HG02571 (cell line): ENCODE measurements around the gene NT5DC1.
"Not testable (repeated sequence)": the region's sequence is repeated elsewhere in the genome, so short reads cannot be mapped to it uniquely, and the experiment has no call there.

Experiments used
- ATAC-seq: cut with Tn5 transposase; IDR thresholded peaks from one replicate; pipeline ENCODE4 v1.9.1; 2021; ENCODE audit warnings: mild to moderate bottlenecking, moderate library complexity; ENCODE audit not compliant: unreplicated experiment

Gene NT5DC1

DNA sequence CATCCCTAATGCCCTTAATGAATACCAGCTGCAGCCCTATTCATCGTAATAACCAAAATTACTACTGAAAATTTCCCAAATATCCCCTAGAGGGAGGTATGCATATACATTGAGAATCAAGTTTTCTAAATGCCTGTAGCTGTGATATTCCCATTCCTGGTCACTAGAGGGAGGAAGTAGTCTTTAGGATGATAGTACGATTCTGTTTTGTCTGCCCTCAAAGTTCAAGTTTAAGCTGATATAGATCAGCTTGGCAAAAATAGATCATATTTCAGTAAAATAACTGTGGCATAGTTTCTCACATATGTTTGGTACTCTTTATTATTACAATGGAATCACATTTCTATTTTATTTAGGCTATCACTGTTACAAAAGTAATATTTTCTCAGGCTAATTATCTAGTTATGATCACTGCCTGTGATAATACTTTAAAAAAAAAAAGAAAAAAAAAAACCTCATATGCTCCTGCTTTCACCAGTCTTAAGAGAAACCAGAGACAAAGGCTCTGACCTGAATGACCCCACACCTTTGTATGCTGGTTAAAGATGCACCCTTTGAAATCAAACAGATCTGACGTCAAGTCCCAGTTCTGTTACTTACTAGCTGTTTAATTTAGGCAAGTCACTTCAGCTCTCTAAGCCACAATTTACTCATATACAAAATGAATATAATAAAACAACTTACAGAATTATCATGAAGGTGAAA, 168.1 kb downstream of the NT5DC1 start:
- peak; percentile 80 for ATAC-seq

DNA sequence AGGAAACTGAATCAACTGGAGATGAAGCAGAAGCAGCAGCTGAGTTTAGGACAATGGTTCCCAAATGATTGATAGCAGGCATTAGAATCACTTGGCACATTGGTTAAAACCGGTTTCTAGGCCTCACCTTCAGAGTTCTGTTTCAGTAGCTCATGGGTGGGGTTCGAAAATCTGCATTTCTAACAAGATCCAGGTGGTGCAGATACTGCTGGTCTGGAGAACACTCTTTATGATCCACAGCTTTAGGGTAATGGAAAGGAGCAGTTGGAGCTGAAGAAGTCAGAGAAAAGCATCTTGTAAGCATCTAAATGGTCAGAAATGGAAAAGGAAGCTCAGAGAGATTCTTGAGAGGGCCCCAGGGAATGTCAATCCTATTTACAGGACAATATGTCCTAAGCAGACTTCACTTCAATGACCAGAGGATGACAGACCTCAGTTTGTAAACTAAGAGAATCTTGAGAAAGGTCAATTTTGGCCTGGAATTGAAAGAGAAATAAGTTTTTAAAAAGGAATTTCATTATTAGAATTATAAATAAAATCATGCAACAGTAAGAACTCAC, 170.6 kb downstream of the NT5DC1 start:
- no peak for ATAC-seq

GRCh38 chr6:116277124-116277523, 176.5 kb downstream of the NT5DC1 start:
- ATAC-seq = no peak

DNA sequence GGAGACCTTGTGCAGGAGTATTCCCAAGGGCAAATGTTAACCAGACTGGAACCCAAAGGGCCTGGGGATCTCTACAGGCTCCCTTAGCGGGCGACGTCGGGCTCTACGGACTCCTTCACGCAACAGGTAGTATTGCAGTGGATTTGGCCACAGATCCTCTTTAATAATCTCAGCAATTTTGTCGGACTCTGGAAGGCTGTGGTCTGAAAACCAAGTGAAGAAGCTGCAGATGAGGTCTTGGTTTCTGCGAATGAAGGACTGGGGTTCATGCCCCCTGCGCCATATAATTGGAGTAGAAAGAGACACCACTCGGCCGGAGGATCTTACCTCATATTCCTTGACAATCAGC, 177.8 kb downstream of the NT5DC1 start:
- ATAC-seq = no peak

DNA sequence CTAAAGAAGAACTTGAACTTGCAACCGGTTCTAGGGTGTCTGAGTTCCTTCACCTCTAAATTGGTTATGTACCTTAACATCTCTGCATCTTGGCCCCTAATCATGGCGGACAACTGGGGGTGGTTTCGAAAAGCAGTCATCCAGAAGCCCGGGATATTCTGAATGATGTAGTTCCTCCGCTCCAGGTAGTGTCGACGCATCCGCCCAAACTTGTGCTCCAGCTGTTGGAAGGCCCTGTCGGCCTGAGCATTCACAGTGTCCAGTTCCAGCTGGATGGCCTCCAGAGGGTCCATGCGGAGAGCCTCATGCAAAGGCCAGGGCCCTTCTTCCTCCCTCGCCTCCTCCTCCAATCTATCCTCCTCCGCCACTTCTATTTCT, 178.2 kb downstream of the NT5DC1 start:
- peak; percentile 3 for ATAC-seq

- ATAC-seq = peak; percentile 95
Measured at GRCh38 chr6:116279232-116280160, 178.8 kb downstream of the NT5DC1 start, which contains the start of gene TSPYL1. TSPYL1 (minus strand) TSS chr6:116279930; CDS start chr6:116279830, 100 bp downstream.

DNA sequence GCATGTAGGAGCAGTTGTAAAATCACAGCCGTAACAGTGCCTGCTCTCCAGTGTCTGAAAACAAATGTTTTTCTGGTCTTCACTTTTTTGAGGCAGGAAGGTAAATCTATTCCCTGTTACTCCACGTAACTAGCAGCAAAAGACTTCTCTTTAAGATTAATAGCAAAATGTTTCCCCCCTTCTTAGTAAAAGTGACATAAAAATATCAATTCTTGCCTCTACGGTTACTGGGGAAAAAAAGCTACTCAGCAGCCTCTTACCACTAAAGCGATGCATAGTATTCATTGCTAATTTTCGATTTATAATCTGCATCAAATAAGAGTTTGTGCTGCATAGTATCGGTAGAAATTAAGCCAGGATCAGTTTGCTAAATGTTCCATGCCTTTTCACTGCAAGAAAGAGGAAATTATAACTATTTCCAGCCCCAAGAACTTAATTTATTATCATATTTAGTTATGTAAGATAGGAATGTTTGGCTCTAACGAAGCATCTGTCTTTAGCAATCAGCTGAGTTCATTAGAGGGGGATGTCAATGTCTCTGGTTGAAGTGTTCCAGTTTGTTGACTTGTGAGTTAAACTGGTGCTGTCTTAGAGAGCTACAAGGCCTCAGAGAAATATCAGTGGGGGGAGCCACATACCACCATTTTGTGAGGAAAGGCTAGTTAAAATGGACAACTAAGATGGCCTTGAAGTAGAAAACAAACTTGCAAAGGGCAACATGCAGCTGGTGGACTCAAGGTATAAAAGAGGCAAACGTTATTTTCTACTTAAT, 179.7 kb downstream of the NT5DC1 start:
- ATAC-seq = no peak

- no peak for ATAC-seq
Measured at GRCh38 chr6:116280933-116281316, 180.3 kb downstream of the NT5DC1 start.

DNA sequence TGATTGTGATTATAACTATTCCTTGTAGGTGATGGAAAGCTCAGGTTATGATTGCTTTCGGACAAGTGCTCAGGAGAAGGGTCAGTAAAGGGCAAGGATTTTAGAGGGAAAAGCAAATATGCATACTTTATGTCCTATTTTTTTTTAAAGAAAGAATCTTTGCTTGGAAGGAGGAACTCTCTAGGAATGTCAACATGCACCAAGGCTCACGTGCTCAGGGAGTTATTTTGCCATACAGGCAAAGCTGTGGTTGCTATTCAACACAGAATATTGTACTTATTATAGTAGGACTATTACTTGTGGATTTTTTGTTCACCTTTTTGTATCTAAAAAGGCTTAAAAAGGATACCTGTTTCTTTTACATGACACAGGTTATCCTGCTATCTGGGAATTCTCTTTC, 182.0 kb downstream of the NT5DC1 start:
- no peak for ATAC-seq

DNA sequence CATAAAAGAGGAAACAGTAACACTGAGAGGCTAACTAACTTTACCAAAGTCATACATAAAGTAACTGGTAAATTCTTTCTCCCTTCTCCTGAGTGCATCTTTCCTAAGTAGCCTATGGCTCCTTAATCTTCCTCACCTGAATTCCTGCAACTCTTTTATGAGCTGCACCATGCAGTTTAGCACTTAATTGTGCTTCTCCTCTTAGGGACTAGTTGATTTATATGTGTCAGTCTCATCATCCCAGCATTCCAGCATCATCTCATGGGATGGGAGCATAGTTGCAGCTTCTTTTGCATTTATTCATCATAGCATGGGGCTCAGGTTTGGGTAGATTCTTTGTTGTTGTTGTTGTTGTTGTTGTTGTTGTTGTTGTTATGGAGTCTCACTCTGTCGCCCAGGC, 182.5 kb downstream of the NT5DC1 start:
- ATAC-seq = no peak

DNA sequence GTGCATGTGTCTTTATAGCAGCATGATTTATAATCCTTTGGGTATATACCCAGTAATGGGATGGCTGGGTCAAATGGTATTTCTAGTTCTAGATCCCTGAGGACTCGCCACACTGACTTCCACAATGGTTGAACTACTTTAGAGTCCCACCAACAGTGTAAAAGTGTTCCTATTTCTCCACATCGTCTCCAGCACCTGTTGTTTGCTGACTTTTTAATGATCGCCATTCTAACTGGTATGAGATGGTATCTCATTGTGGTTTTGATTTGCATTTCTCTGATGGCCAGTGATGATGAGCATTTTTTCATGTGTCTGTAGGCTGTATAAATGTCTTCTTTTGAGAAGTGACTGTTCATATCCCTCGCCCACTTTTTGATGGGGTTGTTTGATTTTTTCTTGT, 184.3 kb downstream of the NT5DC1 start:
- not testable (repeated sequence) for ATAC-seq

GRCh38 chr6:116286773-116287358, 186.2 kb downstream of the NT5DC1 start:
- ATAC-seq = no peak

DNA sequence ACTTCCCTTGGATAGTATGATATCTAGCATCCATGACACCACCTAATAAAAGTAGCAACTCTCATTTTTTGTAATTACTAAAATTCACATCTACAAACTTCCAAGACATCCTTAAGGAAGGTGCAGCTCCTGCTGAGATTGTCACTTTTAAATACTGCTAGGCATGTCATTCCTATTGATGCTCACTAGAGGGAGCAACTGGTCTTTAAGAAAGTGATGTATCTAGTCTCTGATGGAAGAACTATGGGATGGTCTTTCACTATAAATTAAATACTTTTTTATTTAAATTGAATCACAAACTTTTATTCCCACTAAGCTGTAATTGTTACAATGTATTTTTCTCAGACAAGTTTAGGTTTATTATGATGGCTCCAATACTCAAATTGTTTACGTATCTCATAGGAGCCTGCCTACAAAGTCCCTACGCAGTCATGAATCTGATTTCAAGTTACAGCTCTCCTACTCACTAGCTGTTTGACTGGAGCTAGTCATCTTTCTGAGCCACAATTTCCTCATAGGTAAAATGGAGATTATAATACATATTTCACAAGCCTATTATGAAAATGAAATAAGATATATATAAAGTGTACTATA, 187.1 kb downstream of the NT5DC1 start:
- ATAC-seq = no peak

DNA sequence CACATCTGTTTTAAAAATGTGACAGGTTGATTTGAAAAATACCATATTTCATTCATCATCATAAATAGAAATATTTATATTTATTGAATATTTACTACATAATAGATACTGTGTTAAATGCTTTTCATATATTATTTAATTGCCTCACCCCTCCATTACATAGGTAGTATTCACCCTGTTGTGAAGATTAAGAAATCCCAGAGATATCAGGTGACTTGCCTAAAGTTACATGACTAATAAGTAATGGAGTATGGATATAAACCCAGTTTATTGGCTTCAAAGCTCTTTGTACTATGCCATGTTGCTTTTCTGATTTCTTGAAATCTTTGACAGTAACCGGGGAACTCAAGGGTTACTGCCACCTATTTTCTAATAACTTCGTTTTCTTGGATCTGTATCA, 189.2 kb downstream of the NT5DC1 start:
- ATAC-seq = no peak

DNA sequence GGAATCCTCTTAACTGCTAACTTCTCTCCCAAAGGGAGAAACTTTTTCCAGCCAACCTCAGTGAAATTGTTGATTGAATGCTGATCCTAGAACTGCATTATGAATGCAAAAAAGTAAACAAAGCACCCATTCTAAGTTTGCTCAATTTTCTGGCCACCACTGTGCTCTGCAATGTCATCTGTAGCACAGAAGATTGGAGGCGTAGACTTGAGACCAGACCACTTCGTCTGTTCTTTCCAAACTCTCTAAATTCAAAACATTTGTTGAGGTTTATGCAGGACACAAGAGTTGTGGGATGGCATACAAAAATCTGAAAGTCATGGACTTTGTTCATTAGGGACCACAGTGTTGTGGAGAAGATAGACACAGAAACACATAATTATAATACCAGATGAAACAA, 190.1 kb downstream of the NT5DC1 start:
- ATAC-seq = no peak

DNA sequence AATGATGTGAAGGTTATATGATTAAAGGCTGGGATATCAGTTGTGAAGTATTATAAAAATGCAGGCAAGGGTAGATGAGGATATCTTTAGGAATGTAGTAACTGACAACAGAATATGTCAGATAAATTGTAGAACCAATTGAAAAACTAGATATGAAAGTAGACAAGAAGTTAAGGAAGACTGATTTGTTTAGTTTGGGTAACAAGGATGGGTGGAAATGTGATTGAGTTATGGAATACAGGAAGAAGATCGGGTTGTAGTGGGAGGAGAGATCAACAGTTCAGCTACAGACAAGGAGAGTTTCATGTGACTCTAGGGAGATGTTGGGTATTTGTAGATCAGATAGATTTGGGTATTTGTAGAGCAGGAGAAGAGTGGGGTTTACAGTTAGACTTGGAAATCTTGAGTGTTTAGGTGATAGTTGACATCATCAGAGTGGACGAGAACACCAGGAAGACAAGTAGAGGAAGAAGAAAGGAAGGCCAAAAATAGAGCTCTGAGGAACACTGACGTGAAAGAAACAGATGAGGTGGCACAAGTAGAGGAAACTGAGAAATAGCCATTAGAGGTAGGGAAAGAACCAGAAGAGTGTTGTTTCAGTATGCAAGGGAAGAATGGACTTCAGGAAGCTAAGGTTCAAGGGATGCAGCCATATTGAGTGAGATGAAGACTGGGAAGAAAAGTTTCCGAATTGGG, 191.2 kb downstream of the NT5DC1 start:
- ATAC-seq = no peak

DNA sequence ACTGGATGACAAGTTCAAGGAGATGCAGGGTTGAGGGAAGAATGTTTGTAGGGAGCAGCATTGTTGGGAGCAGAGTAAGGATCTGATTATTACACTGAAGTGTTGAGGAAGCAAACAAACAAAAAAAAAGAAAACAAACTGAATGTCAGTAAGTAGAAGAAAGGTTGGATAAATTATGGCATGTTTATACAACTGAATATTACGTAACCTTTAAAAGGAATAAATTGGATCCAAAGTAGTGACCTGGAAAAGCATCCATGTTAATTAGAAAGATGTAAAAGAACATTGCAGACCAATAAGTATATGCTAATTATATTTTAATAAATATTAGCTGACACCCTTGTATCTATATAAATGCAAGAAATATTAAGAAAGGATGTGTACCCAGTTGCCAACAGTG, 191.9 kb downstream of the NT5DC1 start:
- no peak for ATAC-seq

GRCh38 chr6:116298273-116298672, 197.6 kb downstream of the NT5DC1 start:
- ATAC-seq = no peak

GRCh38 chr6:116298973-116299372, 198.3 kb downstream of the NT5DC1 start:
- ATAC-seq = no peak
